HL-60 (cell line): Measurements from ENCODE around the gene TAL1.
"Not testable (repeated sequence)": the region's sequence is repeated elsewhere in the genome, so short reads cannot be mapped to it uniquely, and the experiment has no call there.

ENCODE experiments used
- DNase-seq, 2 experiments: peaks; one replicate each; pipeline ENCODE4 v3.0.0-alpha.2; 2010 to 2020; ENCODE audit warnings: low read depth in 1 of 2, low spot score in 1 of 2
- H3K27ac ChIP-seq: fragments of 250-450 bp; sonication (Bioruptor Pico); replicated peaks from 2 replicates; pipeline ENCODE4 v1.5.1; 2020; ENCODE audit warnings: mild to moderate bottlenecking, moderate library complexity
- H3K27me3 ChIP-seq: fragments of 250-450 bp; sonication (Bioruptor Pico); 2 replicates; pipeline ENCODE4 v1.5.1; 2021; ENCODE audit warnings: mild to moderate bottlenecking, moderate library complexity; ENCODE audit not compliant: insufficient read depth, poor library complexity, severe bottlenecking
- H3K4me3 ChIP-seq: replicated peaks from 2 replicates; pipeline ENCODE4 v1.5.1; 2011; ENCODE audit warnings: mild to moderate bottlenecking, control low read depth, low read length; ENCODE audit not compliant: insufficient read depth
- CTCF ChIP-seq: IDR thresholded peaks from one replicate; pipeline ENCODE4 v1.5.1; 2011; ENCODE audit warnings: low read length, control low read depth, inconsistent platforms; ENCODE audit not compliant: insufficient read depth
- GABPA ChIP-seq: IDR thresholded peaks from 2 replicates; pipeline ENCODE4 v1.6.1; 2012; ENCODE audit warnings: low read depth
- POLR2AphosphoS5 ChIP-seq: IDR thresholded peaks from 2 replicates; pipeline ENCODE4 v1.6.1; 2012; ENCODE audit warnings: low read depth
- REST ChIP-seq: IDR thresholded peaks from 2 replicates; pipeline ENCODE4 v1.6.1; 2012; ENCODE audit warnings: low read depth; ENCODE audit not compliant: insufficient replicate concordance
- SPI1 ChIP-seq: IDR thresholded peaks from 2 replicates; pipeline ENCODE4 v1.6.1; 2012; ENCODE audit warnings: low read depth, mild to moderate bottlenecking, borderline replicate concordance

The TAL1 gene

GRCh38 chr1:47208374-47208850, 23.6 kb downstream of the TAL1 start:
- Histone ChIP-seq H3K27me3 (peaks cover 6% of the 10 kb centered on the region), H3K27ac (no peak overlapping the region), H3K4me3 (no peak overlapping the region)
- no peak for DNase-seq
- TF ChIP-seq GABPA (no peak), REST (no peak), CTCF (no peak), SPI1 (no peak), POLR2AphosphoS5 (no peak)

DNA sequence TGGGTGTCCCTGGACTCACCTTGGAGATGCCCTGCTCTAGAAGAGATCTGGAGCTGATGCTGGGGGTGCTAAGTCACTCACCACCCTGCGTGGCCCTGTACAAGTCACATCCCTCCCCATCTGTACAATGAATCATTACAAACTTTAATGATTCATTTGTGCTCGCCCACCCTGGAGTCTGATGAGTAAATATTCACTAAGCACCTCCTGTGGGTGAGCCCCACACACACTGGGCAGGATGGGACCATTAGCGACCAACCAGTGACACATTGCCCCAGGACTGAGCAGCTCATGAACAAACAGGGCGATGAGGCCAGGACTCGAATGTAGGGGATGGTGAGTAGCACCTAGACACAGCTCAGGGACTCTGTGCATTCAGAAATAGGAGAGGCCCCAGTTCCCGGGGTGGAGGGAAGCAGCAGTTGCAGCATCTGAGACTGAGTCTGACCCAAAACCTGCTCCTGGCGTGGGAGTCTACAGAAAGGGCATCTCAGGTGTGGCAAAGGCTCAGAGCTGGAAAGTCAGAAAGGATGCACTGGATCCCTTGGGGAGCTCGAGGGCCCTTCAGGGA, 24.1 kb downstream of the TAL1 start:
- no peak for DNase-seq
- H3K4me3 ChIP-seq: no peak overlapping the region
- H3K27me3 ChIP-seq: peaks cover 6% of the 10 kb centered on the region
- no peak overlapping the region for H3K27ac ChIP-seq
- TF ChIP-seq REST (no peak), SPI1 (no peak), CTCF (no peak), POLR2AphosphoS5 (no peak), GABPA (no peak)

- Histone ChIP-seq H3K27ac (no peak overlapping the region), H3K27me3 (peaks cover 13% of the 10 kb centered on the region), H3K4me3 (no peak overlapping the region)
- no peak for TF ChIP-seq GABPA
- TF ChIP-seq REST: no peak
- TF ChIP-seq POLR2AphosphoS5: no peak
- no peak for TF ChIP-seq CTCF
- TF ChIP-seq SPI1: no peak
- no peak for DNase-seq
Observed at GRCh38 chr1:47205918-47206317, 26.1 kb downstream of the TAL1 start.

DNA sequence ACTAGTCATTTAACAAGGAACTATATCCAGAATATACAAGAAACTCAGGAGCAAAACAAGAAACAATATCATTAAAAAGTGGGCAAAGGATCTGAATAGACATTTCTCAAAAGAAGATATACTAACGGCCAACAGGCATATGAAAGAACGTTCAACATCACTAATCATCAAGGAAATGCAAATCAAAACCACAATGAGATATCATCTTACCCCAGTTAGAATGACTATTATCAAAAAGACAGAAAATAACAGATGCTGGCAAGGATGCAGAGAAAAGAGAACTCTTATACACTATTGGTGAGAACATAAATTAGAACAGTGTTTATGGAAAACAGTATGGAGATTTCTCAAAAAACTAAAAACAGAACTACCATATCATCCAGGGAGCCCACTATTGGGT, 28.5 kb downstream of the TAL1 start:
- H3K27me3 ChIP-seq: peaks cover 17% of the 10 kb centered on the region
- not testable (repeated sequence) for DNase-seq, H3K4me3 ChIP-seq, H3K27ac ChIP-seq
